H9 (cell line): ENCODE measurements around the gene CTU2. TPM values are rescaled to one million over a fixed set of nuclear protein-coding genes. Genes with fewer than 3 reads are reported as not detected.

Source experiments
- DNase-seq: peaks from one replicate; pipeline ENCODE4 v3.0.0-alpha.2; 2017
- H2AFZ ChIP-seq: one replicate; pipeline ENCODE4 v1.6.1; 2013; ENCODE audit warnings: mild to moderate bottlenecking, low read length, control low read depth, moderate library complexity
- H2AK5ac ChIP-seq: 2 replicates; pipeline ENCODE4 v1.6.1; 2013; ENCODE audit warnings: low read length, control low read depth, mixed read lengths; ENCODE audit not compliant: insufficient read length
- H2BK120ac ChIP-seq: one replicate; pipeline ENCODE4 v1.6.1; 2013; ENCODE audit warnings: low read depth, mild to moderate bottlenecking, low read length, control low read depth, inconsistent platforms; ENCODE audit not compliant: poor library complexity, severe bottlenecking
- H2BK12ac ChIP-seq: 2 replicates; pipeline ENCODE4 v1.6.1; 2013; ENCODE audit warnings: low read length, control low read depth, mixed read lengths, low read depth; ENCODE audit not compliant: insufficient read length
- H2BK15ac ChIP-seq: 2 replicates; pipeline ENCODE4 v1.6.1; 2013; ENCODE audit warnings: low read depth, low read length, control low read depth
- H2BK20ac ChIP-seq: one replicate; pipeline ENCODE4 v1.6.1; 2013; ENCODE audit warnings: low read depth, mild to moderate bottlenecking, low read length, control low read depth, inconsistent platforms; ENCODE audit not compliant: poor library complexity, severe bottlenecking
- H2BK5ac ChIP-seq: 2 replicates; pipeline ENCODE4 v1.6.1; 2013; ENCODE audit warnings: low read length, control low read depth, mixed read lengths; ENCODE audit not compliant: insufficient read length
- H3K14ac ChIP-seq: 2 replicates; pipeline ENCODE4 v1.6.1; 2013; ENCODE audit warnings: low read length, control low read depth; ENCODE audit not compliant: insufficient read depth
- H3K18ac ChIP-seq: 2 replicates; pipeline ENCODE4 v1.6.1; 2013; ENCODE audit warnings: low read depth, mild to moderate bottlenecking, mixed read lengths, low read length, control low read depth; ENCODE audit not compliant: insufficient read length
- H3K23ac ChIP-seq: 2 replicates; pipeline ENCODE4 v1.6.1; 2013; ENCODE audit warnings: low read length, control low read depth, mixed read lengths, low read depth; ENCODE audit not compliant: insufficient read length
- H3K23me2 ChIP-seq: 2 replicates; pipeline ENCODE4 v1.6.1; 2013; ENCODE audit warnings: low read depth, mild to moderate bottlenecking, mixed read lengths, low read length, control low read depth; ENCODE audit not compliant: insufficient read length, poor library complexity, severe bottlenecking
- H3K27ac ChIP-seq: 2 replicates; pipeline ENCODE4 v1.5.1; 2013; ENCODE audit warnings: low read length, control low read depth, mixed read lengths, low read depth; ENCODE audit not compliant: insufficient read length
- H3K27me3 ChIP-seq: 2 replicates; pipeline ENCODE4 v1.6.1; 2013; ENCODE audit warnings: low read length, control low read depth, inconsistent platforms; ENCODE audit not compliant: insufficient read depth
- H3K4ac ChIP-seq: 2 replicates; pipeline ENCODE4 v1.6.1; 2013; ENCODE audit warnings: low read depth, mild to moderate bottlenecking, control low read depth, inconsistent platforms, low read length, moderate library complexity
- H3K4me1 ChIP-seq: 2 replicates; pipeline ENCODE4 v1.6.1; 2013; ENCODE audit warnings: low read length, control low read depth, inconsistent platforms; ENCODE audit not compliant: insufficient read depth
- H3K4me2 ChIP-seq: 2 replicates; pipeline ENCODE4 v1.6.1; 2013; ENCODE audit warnings: low read length, control low read depth, mixed read lengths; ENCODE audit not compliant: insufficient read length, insufficient read depth
- H3K56ac ChIP-seq: 2 replicates; pipeline ENCODE4 v1.6.1; 2013; ENCODE audit warnings: low read depth, mild to moderate bottlenecking, mixed read lengths, low read length, control low read depth; ENCODE audit not compliant: insufficient read length
- H3K79me1 ChIP-seq: 2 replicates; pipeline ENCODE4 v1.6.1; 2013; ENCODE audit warnings: low read depth, mild to moderate bottlenecking, moderate library complexity, low read length, control low read depth, inconsistent platforms; ENCODE audit not compliant: insufficient read depth, poor library complexity, severe bottlenecking
- H3K79me2 ChIP-seq: 2 replicates; pipeline ENCODE4 v1.6.1; 2013; ENCODE audit warnings: low read length, control low read depth, inconsistent platforms; ENCODE audit not compliant: insufficient read depth
- H3K9ac ChIP-seq: 2 replicates; pipeline ENCODE4 v1.6.1; 2013; ENCODE audit warnings: low read length, control low read depth, mixed read lengths; ENCODE audit not compliant: insufficient read length; ENCODE audit errors: extremely low read depth
- H3K9me3 ChIP-seq: one replicate; pipeline ENCODE4 v1.6.1; 2013; ENCODE audit warnings: low read depth, low read length, inconsistent platforms; ENCODE audit not compliant: control insufficient read depth
- H3T11ph ChIP-seq: one replicate; pipeline ENCODE4 v1.6.1; 2013; ENCODE audit warnings: mild to moderate bottlenecking, low read length, control low read depth, inconsistent platforms
- H4K20me1 ChIP-seq: one replicate; pipeline ENCODE4 v1.6.1; 2013; ENCODE audit not compliant: control insufficient read depth, insufficient read length, insufficient read depth
- H4K5ac ChIP-seq: 2 replicates; pipeline ENCODE4 v1.6.1; 2013; ENCODE audit warnings: low read depth, mild to moderate bottlenecking, mixed read lengths, low read length, control low read depth; ENCODE audit not compliant: insufficient read length
- H4K8ac ChIP-seq: replicated peaks from 2 replicates; pipeline ENCODE4 v1.6.1; 2013; ENCODE audit warnings: low read length, control low read depth, mixed read lengths, low read depth; ENCODE audit not compliant: insufficient read length
- H4K91ac ChIP-seq: 2 replicates; pipeline ENCODE4 v1.6.1; 2013; ENCODE audit warnings: low read depth, mild to moderate bottlenecking, moderate library complexity, mixed read lengths, low read length, control low read depth; ENCODE audit not compliant: insufficient read length
- H3K27ac Mint-ChIP-seq, 3 experiments: 2 replicates in 2 of 3; 3 replicates in 1 of 3; pipeline ENCODE4 v1.8.0; 2020 to 2021; ENCODE audit warnings: mixed read lengths in 3 of 3, mild to moderate bottlenecking in 1 of 3, moderate library complexity in 1 of 3
- H3K27me3 Mint-ChIP-seq: 2 replicates; pipeline ENCODE4 v1.8.0; 2021; ENCODE audit warnings: low read depth, mild to moderate bottlenecking, moderate library complexity, mixed read lengths
- H3K36me3 Mint-ChIP-seq, 3 experiments: 2 replicates in 2 of 3; 3 replicates in 1 of 3; pipeline ENCODE4 v1.8.0; 2020 to 2021; ENCODE audit warnings: low read depth in 3 of 3, mixed read lengths in 3 of 3; ENCODE audit not compliant: insufficient read depth in 1 of 3
- H3K4me1 Mint-ChIP-seq, 2 experiments: 2 replicates each; pipeline ENCODE4 v1.8.0; 2020; ENCODE audit warnings: mixed read lengths in 2 of 2
- H3K4me3 Mint-ChIP-seq, 2 experiments: 2 replicates in 1 of 2; 3 replicates in 1 of 2; pipeline ENCODE4 v1.8.0; 2020 to 2021; ENCODE audit warnings: mild to moderate bottlenecking in 2 of 2, mixed read lengths in 2 of 2, moderate library complexity in 1 of 2
- H3K9me3 Mint-ChIP-seq, 2 experiments: 2 replicates in 1 of 2; 3 replicates in 1 of 2; pipeline ENCODE4 v1.8.0; 2020; ENCODE audit warnings: mild to moderate bottlenecking in 2 of 2, mixed read lengths in 2 of 2, moderate library complexity in 1 of 2
- CTCF ChIP-seq: fragments of 200-600 bp; sonication (generic); conservative IDR thresholded peaks from 3 replicates; pipeline ENCODE4 v1.8.0; 2021; ENCODE audit warnings: antibody characterized with exemption, mild to moderate bottlenecking
- WGBS: extraction: QIAGEN DNeasy Blood & Tissue Kit; methylation state at CpG from one replicate; pipeline ENCODE4 v1.1.7; 2013; ENCODE audit warnings: missing lambda C conversion rate, low lambda C conversion rate, mixed read lengths; ENCODE audit not compliant: insufficient read length; ENCODE audit errors: extremely low coverage; 5-methylcytosine and 5-hydroxymethylcytosine counted together
- total RNA-seq: library from RNA; stranded (reverse); gene quantifications from 2 replicates; pipeline ENCODE4 v1.2.1, GENCODE V29; 2021

The CTU2 gene
- total RNA-seq, 1 experiment from 2014 or later: 32.8 TPM

- Histone ChIP-seq H3K4ac (no peak overlapping the region), H2BK5ac (no peak overlapping the region), H3K18ac (no peak overlapping the region), H3K4me2 (no peak overlapping the region), H2BK20ac (no peak overlapping the region), H3K9me3 (no peaks in the 10 kb centered on the region), H2BK12ac (no peak overlapping the region), H2BK120ac (no peak overlapping the region), H3K4me1 (no peaks in the 10 kb centered on the region), H4K8ac (no peak overlapping the region), H2AFZ (no peak overlapping the region), H3K56ac (no peak overlapping the region), H3K9ac (no peak overlapping the region), H3K23me2 (peaks cover 3% of the 10 kb centered on the region), H3K27ac (no peak overlapping the region), H3K23ac (no peak overlapping the region), H2BK15ac (no peak overlapping the region), H2AK5ac (no peak overlapping the region), H4K5ac (no peak overlapping the region), H3K79me1 (peaks cover 4% of the 10 kb centered on the region), H3K27me3 (no peaks in the 10 kb centered on the region), H3K79me2 (no peaks in the 10 kb centered on the region), H3K14ac (no peak overlapping the region), H4K91ac (no peak overlapping the region), H3T11ph (no peak overlapping the region), H4K20me1 (no peaks in the 10 kb centered on the region)
- H3K4me3 Mint-ChIP-seq: no peak overlapping the region
- no peaks in the 10 kb centered on the region for H3K4me1 Mint-ChIP-seq
- H3K9me3 Mint-ChIP-seq: no peaks in the 10 kb centered on the region
- H3K36me3 Mint-ChIP-seq: peaks cover 2 to 15% (median 14%) of the 10 kb centered on the region in 3 experiments; a peak in 5 of 7 replicates
- H3K27me3 Mint-ChIP-seq: no peaks in the 10 kb centered on the region
- no peak for TF ChIP-seq CTCF
- H3K27ac Mint-ChIP-seq: no peak overlapping the region
- DNase-seq: no peak
- WGBS: no CpG with 5 or more reads among the region's 25 CpGs
Measured at GRCh38 chr16:88698646-88699045, 7.7 kb upstream of the CTU2 start.
